Left lobe of liver (tissue), 2 donors: ENCODE results near the gene MMP15. TPM values are rescaled to one million over a fixed set of nuclear protein-coding genes. Genes with fewer than 3 reads are reported as not detected.
"Not testable (repeated sequence)": the region's sequence is repeated elsewhere in the genome, so short reads cannot be mapped to it uniquely, and the experiment has no call there.

ENCODE experiments used
- ATAC-seq: fragments of 200-7000 bp; cut with Tn5 transposase; one replicate; pipeline ENCODE4 v1.9.1; 2020; ENCODE audit warnings: mild to moderate bottlenecking, moderate library complexity
- DNase-seq: peaks from one replicate; pipeline ENCODE4 v3.0.0-alpha.2; 2020; ENCODE audit warnings: low spot score
- total RNA-seq: library from RNA; stranded (reverse); gene quantifications from one replicate; pipeline ENCODE4 v1.2.1, GENCODE V29; 2021
- donor health status: DM: no; HTN: no; CAD: no; lungs with moderate emphysema.
- donor health status: DM: no; HTN: yes; CAD: no.

Gene MMP15
- total RNA-seq, 1 donor from 2014 or later, result 39.5 TPM

DNA sequence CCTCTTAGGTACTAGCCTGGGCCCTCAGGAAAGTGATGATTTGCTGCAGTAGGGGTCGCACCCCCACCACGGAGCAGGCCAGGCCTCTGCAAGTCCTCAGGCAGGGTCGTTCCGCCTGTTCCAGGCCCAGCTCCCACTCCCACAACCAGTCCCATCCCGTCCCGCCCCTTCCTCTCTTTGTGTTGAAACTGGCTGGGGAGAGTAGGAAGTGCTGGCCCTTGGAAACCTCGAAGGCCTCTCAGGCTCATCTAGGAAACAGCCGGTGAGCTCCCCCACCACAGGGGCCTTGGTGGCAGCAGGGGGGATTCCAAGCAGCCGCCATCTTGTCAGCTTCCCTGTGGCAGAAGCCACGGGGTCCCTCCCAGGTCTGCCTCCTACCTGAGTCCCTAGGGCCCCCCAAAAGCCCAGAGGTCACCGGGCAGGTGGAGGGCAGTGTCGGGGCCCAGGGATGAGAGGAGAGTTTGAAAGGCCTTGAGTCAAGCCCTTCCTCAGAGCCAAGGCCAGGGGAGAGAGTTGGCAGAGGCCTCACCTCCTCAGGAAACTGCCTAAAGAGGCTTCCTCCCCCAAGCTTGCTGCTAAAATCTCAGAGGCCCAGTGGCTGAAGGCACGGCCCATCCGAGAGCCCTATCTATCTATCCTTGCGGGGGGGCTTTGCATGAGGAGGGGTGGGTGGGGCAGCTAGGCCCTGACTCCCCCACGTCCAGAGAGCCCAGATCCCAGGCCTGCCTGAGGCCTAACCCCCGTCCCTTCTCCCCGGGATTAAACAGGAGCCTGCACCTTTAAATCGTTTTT lies 22.2 kb downstream of the MMP15 start:
- DNase-seq, result no peak
- peak; percentile 6 for ATAC-seq

DNA sequence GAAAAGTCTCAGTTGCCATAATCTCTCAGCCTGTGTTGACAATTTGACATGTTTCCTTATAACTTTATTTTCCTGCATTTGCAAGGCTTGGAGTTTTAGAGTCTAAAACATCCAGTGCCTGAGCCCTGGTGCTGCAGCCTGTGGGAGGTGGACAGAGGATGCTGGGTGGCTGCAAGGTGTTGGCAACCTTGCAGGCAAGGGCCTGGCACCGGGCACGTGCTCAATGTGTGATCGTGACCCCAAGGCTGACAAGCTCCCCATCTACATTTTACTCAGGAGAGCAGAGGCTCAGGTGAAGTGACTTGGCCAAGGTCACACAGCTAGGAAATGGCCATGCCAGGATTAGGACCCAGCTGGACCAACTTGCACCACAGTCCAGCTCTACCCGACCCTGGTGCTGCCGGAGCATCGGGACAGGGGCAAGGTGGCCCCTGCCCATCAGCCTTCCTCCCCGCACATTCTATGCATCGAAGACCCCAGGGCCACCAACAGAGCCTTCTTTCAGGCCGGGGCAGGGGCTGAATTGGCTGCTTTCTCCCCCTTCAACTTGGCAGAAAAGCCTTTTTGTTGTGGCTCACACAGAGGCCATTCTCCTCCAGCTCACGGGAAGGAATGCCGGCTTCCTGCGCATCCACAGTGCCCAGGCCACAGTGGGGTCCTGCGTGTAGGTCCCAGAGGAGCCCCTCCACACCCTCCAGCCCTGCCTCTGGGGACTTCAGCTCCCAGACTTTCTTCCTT lies 23.1 kb downstream of the MMP15 start:
- ATAC-seq (no peak), DNase-seq (no peak)

DNA sequence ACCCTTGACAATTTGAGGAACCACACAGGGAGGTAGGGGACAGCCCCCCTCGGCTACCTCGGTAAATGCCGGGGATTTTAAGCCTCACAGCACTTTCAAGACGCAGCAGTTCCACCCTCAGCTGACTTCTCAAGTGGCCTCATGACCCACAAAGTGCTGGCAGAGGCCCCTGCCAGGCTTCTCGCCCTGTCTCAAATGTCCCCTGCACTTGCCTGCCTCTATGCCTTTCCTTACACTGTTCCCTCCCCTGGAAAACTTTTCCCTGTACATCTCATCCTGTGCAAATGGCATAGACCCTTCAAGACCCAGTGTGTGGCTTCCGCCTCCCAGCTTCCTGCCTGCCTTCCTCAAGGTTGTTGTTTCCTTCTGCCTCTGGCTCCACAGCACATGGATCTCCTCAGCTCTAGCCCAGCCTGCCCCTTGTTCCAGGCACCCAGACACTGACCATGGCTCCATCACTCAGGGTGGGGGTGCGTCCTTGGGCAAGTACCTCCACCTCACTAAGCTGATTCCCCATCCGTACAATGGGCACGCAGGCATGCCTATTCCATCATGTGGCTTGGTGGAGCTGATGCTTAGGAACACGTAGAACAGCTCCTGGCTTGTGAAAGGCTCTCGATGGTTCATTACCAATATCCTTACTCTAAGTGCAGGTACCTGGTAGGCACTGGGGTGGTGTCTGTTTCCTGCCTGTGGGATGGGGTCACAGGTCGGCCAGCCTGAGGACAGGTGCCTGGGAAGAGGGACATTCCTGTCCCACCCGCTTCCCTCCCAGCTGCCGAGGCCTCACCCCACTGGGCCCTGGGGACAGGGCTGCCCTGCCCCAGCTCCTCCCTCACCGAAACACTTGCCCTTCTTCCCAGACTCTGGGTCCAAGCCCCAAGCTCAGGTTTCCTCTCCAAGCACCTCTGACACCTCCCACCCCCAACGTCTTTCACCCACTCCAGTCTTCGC lies 24.0 kb downstream of the MMP15 start:
- DNase-seq, result no peak
- no peak for ATAC-seq

DNA sequence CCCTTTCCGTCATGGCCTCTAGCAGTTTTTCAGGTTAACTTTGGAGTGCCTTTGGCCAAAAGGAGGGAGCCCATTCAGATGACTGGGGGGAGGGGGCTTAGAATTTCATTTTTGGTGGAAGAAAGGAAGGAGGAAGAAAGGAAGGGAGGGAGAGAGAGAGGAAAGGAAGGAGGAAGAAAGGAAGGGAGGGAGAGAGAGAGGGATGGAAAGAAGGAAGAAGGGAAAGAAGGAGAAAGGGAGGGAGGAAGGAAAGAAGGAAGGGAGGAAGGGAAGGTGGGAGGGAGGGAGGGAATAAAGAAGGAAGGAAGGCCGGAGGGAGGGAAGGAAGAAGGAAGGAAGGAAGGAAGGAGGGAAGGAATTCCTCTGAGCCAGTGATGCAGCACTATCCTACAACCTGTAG lies 25.7 kb downstream of the MMP15 start:
- ATAC-seq (no peak), DNase-seq (no peak)

DNA sequence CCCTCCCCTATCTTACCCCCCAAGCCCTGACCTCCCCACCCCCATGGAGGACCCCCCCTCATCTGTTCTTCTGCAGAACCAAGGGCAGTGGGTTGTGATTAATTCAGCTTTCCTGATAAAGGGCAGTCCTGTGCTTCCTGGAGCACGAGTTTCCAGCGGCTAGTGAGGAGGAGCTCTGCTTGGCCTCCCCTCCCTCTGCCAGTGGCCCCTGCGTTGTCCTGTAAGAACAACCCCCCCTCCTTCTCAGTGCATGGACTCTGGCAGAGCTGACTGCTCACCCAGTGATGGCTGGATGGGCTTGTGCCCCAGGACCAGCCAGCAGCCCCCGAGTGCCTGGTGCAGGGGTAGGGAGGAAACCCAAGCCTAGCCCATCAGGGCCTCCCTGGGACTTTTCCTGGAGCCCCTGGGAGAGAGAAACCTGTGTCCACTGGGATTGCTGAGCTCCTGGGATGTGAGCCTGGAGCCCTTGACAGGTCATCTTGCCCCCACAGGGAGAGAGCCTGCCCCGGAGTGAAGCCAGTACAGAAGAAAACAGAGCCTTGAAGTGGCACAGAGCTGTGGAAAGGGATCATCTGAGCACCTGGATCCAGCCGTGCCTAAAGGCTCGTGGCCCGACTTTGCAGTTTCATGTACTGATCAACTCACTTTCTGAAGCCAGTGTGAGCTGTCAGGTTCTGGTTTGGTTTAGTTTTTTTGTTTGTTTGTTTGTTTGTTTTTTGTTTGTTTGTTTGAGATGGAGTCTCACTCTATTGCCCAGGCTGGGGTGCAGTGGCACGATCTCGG lies 26.5 kb downstream of the MMP15 start:
- no peak for DNase-seq
- no peak for ATAC-seq

DNA sequence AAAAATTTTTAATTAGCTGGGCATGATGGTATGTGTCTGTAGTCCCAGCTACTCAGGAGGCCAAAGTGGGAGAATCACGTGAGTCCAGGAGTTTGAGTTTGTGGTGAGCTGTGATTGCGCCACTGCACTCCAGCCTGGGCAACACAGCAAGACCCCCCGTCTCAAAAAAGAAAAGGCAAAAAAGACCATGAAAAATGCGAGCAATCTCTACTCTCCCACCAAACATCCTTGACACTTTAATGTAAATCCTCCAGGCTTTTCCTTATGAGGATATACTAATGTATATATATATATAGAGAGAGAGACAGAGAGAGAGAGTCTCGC lies 28.1 kb downstream of the MMP15 start:
- no peak for DNase-seq
- no peak for ATAC-seq

DNA sequence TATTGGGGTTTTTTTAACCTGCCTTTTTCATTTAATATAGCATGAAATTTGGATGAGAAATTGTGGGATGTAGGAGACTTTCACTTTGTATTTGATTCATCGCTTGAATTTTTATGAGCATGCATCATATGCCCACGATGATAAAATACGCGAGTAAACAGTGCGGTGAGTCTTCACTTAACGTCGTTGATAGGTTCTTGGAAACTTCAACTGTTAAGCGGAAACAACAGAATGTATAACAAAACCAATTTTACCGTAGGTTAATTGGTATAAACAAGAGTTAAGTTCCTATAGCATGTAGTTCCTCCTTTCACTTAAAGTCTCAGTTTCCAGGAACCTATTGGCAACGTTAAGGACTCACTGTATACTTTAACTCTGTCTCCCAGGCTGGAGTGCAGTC lies 28.7 kb downstream of the MMP15 start:
- ATAC-seq, result no peak
- DNase-seq, result no peak

DNA sequence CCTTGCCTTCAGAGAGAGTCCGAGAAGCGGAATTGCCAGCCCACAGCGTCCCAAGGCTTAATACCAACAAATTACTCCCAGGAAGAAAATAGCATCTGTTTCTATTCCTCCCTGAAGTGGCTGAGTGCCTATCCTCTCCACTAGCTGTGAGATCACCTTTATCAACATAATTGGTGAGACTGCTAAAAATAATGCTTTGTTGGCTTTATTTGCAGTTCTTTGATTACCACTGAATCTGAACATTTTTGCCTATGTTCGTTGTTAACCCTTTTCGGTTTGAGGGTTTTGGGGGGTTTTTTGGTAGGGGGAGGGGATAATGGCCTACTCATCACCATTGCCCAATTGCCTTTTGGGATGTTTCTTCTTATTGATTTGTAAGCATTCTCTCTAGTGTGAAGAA lies 31.0 kb downstream of the MMP15 start:
- no peak for ATAC-seq
- no peak for DNase-seq

DNA sequence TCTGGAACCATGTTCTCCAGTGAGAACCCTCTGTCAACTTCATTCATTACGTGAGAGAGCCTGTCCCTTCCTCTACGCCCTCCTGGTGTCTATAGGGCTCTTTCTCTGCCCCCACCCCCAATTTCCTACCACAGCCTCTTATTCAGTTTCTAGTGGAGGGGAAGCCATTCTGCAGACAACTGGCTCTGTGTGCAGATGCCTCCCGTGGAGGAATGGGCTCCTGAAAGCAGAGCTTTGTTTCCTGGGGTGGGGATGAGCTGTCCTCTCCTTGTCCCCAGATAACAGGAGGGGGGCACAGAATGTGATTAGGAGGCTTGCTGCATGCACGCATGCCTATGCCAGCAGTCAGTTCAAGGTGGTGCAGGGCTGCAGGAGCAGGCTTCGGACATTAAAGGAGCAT lies 31.6 kb downstream of the MMP15 start:
- no peak for ATAC-seq
- no peak for DNase-seq

DNA sequence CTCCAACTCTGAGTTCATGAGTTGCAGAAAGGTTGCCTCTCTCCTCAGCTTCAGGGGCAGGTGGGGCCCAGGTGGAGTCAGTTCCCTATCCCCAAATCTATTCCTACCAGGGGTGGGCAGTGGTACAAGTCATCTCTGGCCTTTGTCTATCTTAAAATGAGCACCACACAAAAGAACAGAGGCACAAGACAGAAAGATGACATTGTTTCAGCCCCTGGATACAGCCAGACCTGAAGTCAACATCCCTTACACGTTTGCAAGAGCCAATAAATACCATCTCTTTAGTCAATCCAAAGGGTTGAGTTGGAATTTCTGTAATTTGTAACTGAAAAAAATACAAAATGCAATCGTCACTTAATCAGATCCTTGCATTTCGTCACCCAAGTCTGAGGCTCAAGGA lies 32.2 kb downstream of the MMP15 start:
- no peak for DNase-seq
- ATAC-seq, result no peak

DNA sequence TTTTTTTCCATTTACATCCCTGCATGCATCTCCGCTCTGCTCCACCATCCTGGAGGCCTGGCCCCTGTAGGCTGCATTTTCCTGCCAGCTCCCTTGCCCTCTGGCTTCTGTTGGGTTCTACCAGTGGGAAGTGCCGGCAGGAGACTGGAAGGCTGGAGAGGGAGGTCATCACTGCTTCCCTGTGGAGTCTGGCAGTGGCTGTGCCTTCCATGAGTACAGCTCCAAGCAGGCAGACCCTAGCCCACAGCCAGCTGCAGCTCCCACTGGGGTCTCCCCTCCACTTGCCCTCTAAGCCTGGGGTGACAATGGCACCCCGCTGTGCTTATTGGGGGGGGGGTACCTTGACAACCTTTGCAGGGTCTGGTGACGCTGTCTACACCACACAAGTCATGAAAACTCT lies 37.3 kb downstream of the MMP15 start:
- ATAC-seq (no peak), DNase-seq (no peak)

DNA sequence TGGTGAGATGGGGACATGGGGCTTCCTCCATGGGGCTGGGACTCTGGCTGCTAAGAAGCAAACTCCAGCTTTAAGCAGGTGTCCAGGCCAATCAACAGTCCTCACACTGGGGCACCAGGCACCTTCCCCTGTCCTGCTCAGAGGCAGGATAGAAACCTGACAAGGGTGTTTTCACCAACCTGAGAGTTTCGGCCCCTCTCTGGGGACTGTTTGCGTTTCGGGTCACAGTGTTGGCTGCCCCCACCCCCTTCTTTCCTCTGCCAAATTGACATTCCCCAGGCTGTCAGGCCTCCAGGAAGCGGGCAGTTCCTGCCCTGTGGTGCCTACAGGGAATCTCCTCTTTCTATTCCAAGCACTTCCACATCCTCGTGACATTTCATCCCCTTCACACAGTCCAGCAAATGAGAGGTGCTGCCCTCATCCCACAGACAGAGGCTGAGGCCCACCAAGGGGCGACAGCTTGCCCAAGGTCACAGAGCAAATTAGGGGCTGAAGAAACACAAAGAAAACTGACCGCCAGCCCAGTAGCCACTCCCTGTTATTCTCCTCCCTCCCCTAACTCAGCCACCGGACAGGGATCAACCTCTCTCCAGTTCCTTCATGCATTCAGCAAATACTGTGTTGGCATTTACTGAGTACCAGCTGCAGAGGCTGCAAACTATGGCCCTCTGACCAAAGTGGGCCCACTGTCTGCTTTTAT lies 38.0 kb downstream of the MMP15 start:
- ATAC-seq, result peak; percentile 42

DNA sequence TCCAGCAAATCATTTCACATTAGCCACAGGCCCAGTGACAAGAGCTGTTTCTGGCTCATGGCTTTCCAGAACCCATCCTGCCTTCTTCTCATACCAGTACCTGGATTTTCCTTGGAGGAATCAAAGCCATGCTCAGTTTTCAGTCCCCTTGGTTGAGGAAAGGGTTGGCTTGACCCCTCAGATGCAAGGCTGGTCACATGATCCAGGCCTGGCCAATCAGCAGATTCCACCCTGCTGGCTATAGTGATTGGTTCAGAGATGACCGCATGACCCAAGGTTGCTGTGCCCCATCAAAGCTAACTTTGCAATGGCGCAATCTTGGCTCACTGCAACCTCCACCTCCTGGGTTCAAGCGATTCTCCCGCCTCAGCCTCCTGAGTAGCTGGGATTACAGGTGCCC lies 45.0 kb downstream of the MMP15 start:
- DNase-seq, result no peak
- no peak for ATAC-seq

More for the DNA sequence above, 38.0 kb downstream of the MMP15 start:
- no peak for DNase-seq

DNA sequence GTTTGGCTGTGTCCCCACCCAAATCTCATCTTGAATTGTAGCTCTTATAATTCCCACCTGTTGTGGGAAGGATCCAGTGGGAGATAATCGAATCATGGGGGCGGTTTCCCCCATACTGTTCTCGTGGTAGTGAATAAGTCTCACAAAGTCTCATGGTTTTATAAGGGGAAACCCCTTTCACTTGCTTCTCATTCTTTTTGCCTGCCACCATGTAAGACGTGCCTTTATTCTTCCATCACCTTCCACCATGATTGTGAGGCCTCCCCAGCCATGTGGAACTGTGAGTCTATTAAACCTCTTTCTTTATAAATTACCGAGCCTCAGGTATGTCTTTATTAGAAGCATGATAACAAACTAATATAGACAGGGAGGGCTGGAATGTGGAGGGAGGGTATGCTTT lies 46.6 kb downstream of the MMP15 start:
- ATAC-seq, DNase-seq: not testable (repeated sequence)

DNA sequence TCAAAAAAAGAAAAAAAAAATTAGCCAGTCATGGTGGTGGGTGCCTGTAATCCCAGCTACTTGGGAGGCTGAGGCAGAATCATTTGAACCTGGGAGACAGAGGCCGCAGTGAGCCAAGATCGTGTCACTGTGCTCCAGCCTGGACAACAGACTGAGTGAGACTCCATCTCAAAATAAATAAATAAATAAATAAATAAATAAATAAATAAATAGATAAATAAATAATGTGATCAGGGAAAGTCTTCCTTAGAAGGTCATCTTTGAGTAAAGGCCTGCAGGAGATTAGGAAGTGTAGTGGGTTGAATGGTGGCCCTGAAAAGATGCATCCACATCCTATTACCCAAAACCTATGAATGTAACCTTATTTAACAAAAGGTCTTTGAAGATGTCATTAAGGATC lies 47.5 kb downstream of the MMP15 start:
- not testable (repeated sequence) for DNase-seq, ATAC-seq

DNA sequence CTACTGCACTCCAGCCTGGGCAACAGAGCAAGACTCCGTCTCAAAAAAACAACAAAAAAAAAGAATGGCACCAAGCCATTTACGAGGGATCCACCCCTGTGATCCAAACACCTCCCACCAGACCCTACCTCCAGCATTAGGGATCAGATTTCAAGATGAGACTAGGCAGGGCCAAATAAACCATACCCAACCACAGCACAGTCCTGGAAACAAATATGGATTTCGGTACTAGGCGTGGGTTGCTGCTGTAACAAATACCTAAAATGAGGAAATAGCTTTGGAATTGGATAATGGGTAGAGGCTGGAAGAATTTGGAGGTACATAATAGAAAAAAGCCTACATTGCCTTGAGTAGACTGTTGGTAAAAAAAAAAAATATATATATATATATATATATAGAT lies 49.1 kb downstream of the MMP15 start:
- ATAC-seq, result no peak

DNA sequence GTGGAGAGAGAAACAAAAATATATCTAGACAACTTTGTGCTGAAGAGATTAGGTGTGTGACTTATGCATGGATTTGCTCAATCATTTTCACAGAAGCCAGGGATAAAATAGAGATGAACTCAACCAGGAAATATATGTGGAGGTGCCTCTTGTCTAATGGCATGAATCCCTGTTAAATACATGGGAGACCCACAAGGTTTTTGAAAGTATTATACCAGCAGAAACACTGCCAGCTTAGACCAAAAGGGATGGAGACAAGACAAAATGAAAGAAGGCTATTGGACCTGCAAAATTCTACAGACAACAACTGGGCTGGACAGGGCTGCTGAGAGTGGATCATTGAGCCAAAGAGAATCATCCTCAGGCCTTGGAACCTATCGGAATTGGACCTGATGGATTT lies 51.0 kb downstream of the MMP15 start:
- DNase-seq, result no peak
- no peak for ATAC-seq

More for the DNA sequence above, 49.1 kb downstream of the MMP15 start:
- DNase-seq, result no peak

DNA sequence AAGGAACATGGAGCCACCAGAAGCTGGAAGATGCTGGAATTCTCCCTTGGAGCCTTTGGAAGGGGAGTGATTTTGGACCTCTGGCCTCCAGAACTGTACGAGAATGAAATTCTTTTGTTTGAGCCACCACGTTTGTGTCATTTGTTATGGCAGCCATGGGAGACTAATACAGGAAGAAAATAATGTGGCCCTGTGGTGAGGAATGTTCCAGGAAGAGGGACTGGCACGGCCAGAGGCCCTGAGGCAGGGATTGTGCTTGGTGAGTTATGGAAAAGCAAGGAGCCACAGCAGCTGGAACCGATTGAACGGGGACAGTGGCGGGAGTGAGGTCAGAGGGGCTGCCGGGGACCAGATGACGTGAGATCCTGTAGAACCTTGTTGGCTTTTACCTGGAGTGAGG lies 52.2 kb downstream of the MMP15 start:
- DNase-seq (no peak), ATAC-seq (no peak)

DNA sequence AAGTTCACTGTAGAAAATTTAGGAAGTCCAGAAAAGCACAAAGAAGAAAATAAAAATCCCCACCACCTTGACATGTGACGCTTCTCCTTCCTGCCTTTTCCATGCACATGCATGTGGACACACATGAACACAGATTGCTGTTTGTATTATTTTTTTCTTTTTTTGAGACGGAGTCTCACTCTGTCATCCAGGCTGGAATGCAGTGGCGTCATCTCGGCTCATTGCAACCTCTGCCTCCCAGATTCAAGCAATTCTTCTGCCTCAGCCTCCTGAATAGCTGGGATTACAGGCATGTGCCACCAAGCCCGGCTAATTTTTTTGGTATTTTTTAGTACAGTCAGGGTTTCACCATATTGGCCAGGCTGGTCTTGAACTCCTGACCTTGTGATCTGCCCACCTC lies 55.1 kb downstream of the MMP15 start:
- DNase-seq, result not testable (repeated sequence)

DNA sequence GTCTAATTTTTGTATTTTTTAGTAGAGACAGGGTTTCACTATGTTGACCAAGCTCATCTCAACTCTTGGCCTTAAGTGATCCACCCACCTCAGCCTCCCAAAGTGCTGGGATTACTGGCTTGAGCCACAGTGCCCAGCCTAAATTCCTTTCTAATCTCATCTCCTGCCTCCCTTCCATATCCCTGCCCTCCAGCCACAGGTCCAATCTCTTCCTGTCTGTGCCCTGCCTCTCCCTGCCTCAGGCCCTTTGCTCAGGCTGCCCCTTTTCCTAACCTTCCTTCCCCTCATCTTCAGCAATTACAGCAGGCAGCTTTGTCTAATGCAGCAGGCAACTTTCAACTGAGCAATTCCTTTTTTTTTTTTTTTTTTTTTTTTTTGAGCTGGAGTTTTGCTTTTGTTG lies 56.8 kb downstream of the MMP15 start:
- ATAC-seq, result no peak

More for the DNA sequence above, 55.1 kb downstream of the MMP15 start:
- ATAC-seq, result not testable (repeated sequence)

More for the DNA sequence above, 56.8 kb downstream of the MMP15 start:
- DNase-seq, result no peak
